HepG2 (cell line): ENCODE measurements around the gene SGCD. TPM values are rescaled to one million over a fixed set of nuclear protein-coding genes. Genes with fewer than 3 reads are reported as not detected.

Experiments used
- ATAC-seq: fragments of 200-7000 bp; cut with Tn5 transposase; 3 replicates; pipeline ENCODE4 v1.9.1; 2020; ENCODE audit warnings: mild to moderate bottlenecking, moderate library complexity
- BruUV-seq: library from RNA; stranded (reverse); fragments of 400-500 nt; replicated peaks from 2 replicates; lab custom pipeline; 2021; lab: Mats Ljungman, UMichigan
- CTCF ChIA-PET: fragments of 300-600 bp; formaldehyde crosslinking; extraction: SDS; loops from one replicate; lab custom pipeline; 2021; ENCODE audit warnings: low total read pairs, inconsistent platforms, low intra/inter-chr PET ratio; lab: Yijun Ruan, JAX
- POLR2A ChIA-PET: fragments of 350-600 bp; sonication (Branson Sonifier 250); formaldehyde crosslinking; loops from one replicate; lab custom pipeline; 2020; ENCODE audit warnings: antibody characterized with exemption, inconsistent platforms; lab: Yijun Ruan, JAX
- DNase-seq: peaks from one replicate; pipeline ENCODE4 v3.0.0-alpha.2; 2015; ENCODE audit warnings: low spot score
- FAIRE-seq: peaks from 3 replicates; lab custom pipeline; 2011; peaks lifted over from hg19 to GRCh38; lab: Jason Lieb, UNC
- H2AFZ ChIP-seq: one replicate; pipeline ENCODE4 v1.6.1; 2011; ENCODE audit warnings: low read length, inconsistent platforms
- H3K27ac ChIP-seq: fragments of 300-600 bp; 3 replicates; pipeline ENCODE4 v1.8.0; 2011; ENCODE audit warnings: mixed run types, mild to moderate bottlenecking, mixed read lengths, low read length, inconsistent platforms; ENCODE audit not compliant: insufficient read depth; ENCODE audit errors: extremely low read length
- H3K27me3 ChIP-seq, 2 experiments: fragments of 200-600 bp in 1 of 2; 2 replicates in 1 of 2; 3 replicates in 1 of 2; pipeline versions ENCODE4 v1.6.0 to v1.8.0; 2011; ENCODE audit warnings: low read length in 2 of 2, mild to moderate bottlenecking in 2 of 2, moderate library complexity in 2 of 2, inconsistent platforms in 1 of 2; ENCODE audit not compliant: insufficient read depth in 2 of 2, control insufficient read depth in 1 of 2
- H3K36me3 ChIP-seq, 2 experiments: fragments of 200-600 bp in 1 of 2; replicated peaks in 1 of 2; 2 replicates in 1 of 2; 3 replicates in 1 of 2; pipeline versions ENCODE4 v1.5.1 to v1.8.0; 2011; ENCODE audit warnings: low read length in 2 of 2, inconsistent platforms in 1 of 2; ENCODE audit not compliant: insufficient read depth in 2 of 2, control insufficient read depth in 1 of 2
- H3K4me1 ChIP-seq: 2 replicates; pipeline ENCODE4 v1.5.1; 2012; ENCODE audit warnings: low read length, inconsistent platforms; ENCODE audit not compliant: insufficient read depth
- H3K4me2 ChIP-seq: 2 replicates; pipeline ENCODE4 v1.6.0; 2011; ENCODE audit warnings: low read depth, low read length, inconsistent platforms
- H3K4me3 ChIP-seq, 3 experiments: fragments of 200-600 bp in 1 of 3; sonication (generic), shearing (Covaris generic) in 1 of 3; replicated peaks in 1 of 3; 2 replicates each; pipeline ENCODE4 v1.5.1; 2011 to 2016; ENCODE audit warnings: low read length in 3 of 3, inconsistent platforms in 2 of 3, low read depth in 2 of 3, mild to moderate bottlenecking in 2 of 3, control low read depth in 1 of 3, mixed read lengths in 1 of 3; ENCODE audit not compliant: insufficient read depth in 1 of 3
- H3K79me2 ChIP-seq: one replicate; pipeline ENCODE4 v1.6.1; 2011; ENCODE audit warnings: low read length, inconsistent platforms; ENCODE audit not compliant: insufficient read depth
- H3K9ac ChIP-seq: 2 replicates; pipeline ENCODE4 v1.6.0; 2011; ENCODE audit warnings: mild to moderate bottlenecking, low read depth, low read length, inconsistent platforms; ENCODE audit not compliant: insufficient read depth
- H3K9me3 ChIP-seq: 2 replicates; pipeline ENCODE4 v1.5.1; 2012; ENCODE audit warnings: mild to moderate bottlenecking, low read length
- H4K20me1 ChIP-seq: 2 replicates; pipeline ENCODE4 v1.6.0; 2011; ENCODE audit warnings: inconsistent platforms, mild to moderate bottlenecking, low read length, moderate library complexity; ENCODE audit not compliant: insufficient read depth
- ATF7 ChIP-seq, 2 experiments: fragments of 450-650 bp in 1 of 2; sonication (generic) in 1 of 2; formaldehyde crosslinking in 1 of 2; IDR thresholded peaks; 2 replicates each; pipeline versions ENCODE4 v1.4.0 to v1.6.1; 2016 to 2020; ENCODE audit warnings: antibody characterized with exemption in 1 of 2, mild to moderate bottlenecking in 1 of 2, missing genetic modification reagents in 1 of 2
- CREB1 ChIP-seq, 2 experiments: fragments of 450-650 bp in 1 of 2; IDR thresholded peaks; 2 replicates each; pipeline ENCODE4 v1.6.1; 2016 to 2017; ENCODE audit warnings: control low read depth in 1 of 2, mild to moderate bottlenecking in 1 of 2, missing compliant biosample characterization in 1 of 2, missing genetic modification characterization in 1 of 2
- NAIF1 ChIP-seq: sonication (generic); formaldehyde crosslinking; IDR thresholded peaks from 2 replicates; pipeline ENCODE4 v1.5.0; 2020; ENCODE audit warnings: mild to moderate bottlenecking, missing genetic modification reagents, borderline replicate concordance
- WGBS: methylation state at CpG from one replicate; pipeline ENCODE4 v1.1.6; 2017; ENCODE audit warnings: low lambda C conversion rate; 5-methylcytosine and 5-hydroxymethylcytosine counted together
- in situ Hi-C: cut with HindIII; loops from 2 replicates; pipeline ENCODE4 v1.10.0; 2017; ENCODE audit warnings: low pct_unique_long_range_greater_than_20kb; ENCODE audit not compliant: extremely low pct_ligation_motif_present
- intact Hi-C: fragments of 100-400 bp; cut with micrococcal nuclease; formaldehyde crosslinking; loops from one replicate; pipeline ENCODE4 v1.10.0; 2022; ENCODE audit not compliant: unreplicated experiment
- polyA plus RNA-seq, 8 experiments: library from polyadenylated mRNA; depleted of rRNA in 3 of 8; stranded (reverse) in 7 of 8; unstranded in 1 of 8; fragments of >200 nt; fragmentation: Illumina TruSeq in 4 of 8; extraction: Trizol in 4 of 8; gene quantifications; 2 replicates each; pipeline versions ENCODE4 v1.2.1 to v1.2.3, GENCODE V29; 2011 to 2016; ENCODE audit warnings: low read depth in 4 of 8, missing spikeins in 1 of 8, mixed read lengths in 1 of 8; ENCODE audit not compliant: insufficient read depth in 1 of 8
- total RNA-seq, 5 experiments: library from RNA; depleted of rRNA; stranded (reverse); fragments of >200 nt; fragmentation: Illumina TruSeq; extraction: Trizol; gene quantifications; 2 replicates each; pipeline ENCODE4 v1.2.3, GENCODE V29; 2016; ENCODE audit warnings: low read depth in 1 of 5
- TF ChIP-seq, protein P1 (sequence below): sonication (generic); formaldehyde crosslinking; IDR thresholded peaks from 2 replicates; pipeline ENCODE4 v1.4.0; 2020; ENCODE audit warnings: missing genetic modification reagents

The SGCD gene
- total and polyA plus RNA-seq, 2 of the 13 experiments (the other 11 are each of a cell fraction or from before 2014, with no cell fraction given) = not detected

DNA sequence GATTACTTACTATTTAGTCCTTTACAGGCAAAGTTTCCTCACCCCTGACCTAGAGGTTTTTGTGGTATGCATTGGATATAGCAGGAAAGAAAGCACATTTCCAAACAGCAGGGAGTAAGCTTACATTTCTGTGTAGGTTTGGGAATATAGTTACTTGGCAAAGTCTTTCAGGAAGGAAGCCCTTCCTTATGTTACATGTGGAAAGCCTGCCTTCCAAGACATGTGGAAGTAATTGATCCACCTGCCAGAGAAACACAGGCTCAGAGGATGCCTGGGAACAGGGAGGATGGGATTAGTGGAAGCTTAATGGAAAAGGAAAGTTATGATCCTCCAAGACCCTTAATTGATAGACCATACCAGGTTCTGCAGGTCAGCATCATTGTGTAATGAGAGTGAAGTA is 435.8 kb downstream of the SGCD start (continued):
- TF ChIP-seq, protein P1, sequence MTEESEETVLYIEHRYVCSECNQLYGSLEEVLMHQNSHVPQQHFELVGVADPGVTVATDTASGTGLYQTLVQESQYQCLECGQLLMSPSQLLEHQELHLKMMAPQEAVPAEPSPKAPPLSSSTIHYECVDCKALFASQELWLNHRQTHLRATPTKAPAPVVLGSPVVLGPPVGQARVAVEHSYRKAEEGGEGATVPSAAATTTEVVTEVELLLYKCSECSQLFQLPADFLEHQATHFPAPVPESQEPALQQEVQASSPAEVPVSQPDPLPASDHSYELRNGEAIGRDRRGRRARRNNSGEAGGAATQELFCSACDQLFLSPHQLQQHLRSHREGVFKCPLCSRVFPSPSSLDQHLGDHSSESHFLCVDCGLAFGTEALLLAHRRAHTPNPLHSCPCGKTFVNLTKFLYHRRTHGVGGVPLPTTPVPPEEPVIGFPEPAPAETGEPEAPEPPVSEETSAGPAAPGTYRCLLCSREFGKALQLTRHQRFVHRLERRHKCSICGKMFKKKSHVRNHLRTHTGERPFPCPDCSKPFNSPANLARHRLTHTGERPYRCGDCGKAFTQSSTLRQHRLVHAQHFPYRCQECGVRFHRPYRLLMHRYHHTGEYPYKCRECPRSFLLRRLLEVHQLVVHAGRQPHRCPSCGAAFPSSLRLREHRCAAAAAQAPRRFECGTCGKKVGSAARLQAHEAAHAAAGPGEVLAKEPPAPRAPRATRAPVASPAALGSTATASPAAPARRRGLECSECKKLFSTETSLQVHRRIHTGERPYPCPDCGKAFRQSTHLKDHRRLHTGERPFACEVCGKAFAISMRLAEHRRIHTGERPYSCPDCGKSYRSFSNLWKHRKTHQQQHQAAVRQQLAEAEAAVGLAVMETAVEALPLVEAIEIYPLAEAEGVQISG (CRISPR knock-in tag) = no peak

DNA sequence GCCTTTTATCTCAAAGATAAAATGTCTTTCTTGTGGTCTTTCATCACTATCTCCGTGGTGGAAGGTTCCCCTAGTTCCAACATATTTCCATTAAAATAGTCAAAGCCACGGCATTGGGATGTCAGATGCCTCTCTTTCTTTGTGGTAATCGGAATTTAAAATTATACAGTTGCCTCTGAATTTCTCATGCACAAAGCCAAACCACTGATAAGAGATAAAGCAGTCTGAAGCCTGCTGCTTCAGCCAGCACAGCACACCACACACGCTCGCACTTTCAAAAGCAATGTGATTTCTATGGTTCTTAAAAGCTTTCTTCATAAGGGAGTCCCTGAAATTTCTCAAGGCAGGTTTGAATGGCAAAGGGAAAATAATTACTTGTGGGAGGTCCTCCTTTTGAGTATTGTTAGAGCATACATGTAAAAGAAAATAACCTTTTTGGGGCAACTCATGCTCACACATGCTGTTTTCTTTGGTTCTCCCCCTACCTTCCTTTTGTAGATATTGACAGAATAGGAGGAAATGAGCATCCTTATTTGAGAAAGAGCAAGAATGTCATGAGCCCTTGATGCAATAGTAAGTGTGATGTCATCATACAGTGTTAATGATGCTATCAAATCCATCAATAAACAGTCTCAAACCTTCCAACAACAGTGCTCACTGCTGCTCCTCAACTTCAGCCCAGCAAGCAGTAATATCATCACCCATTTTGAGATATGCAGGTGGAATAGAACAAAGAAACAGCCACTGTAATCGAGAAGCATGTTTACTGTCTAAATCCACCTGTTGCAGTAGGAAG is 437.4 kb downstream of the SGCD start:
- FAIRE-seq (no peak), ATAC-seq (no peak), DNase-seq (no peak)
- H3K27me3 ChIP-seq = no peaks in the 10 kb centered on the region
- H2AFZ ChIP-seq = no peak overlapping the region
- no peaks in the 10 kb centered on the region for H3K4me1 ChIP-seq
- ChIA-PET POLR2A (no interaction called here), CTCF (no interaction called here)
- no peak for TF ChIP-seq NAIF1 (CRISPR knock-in tag)
- TF ChIP-seq ATF7 (IDR thresholded peaks at IDR 0.05) = peak; percentile 65
- no peak for TF ChIP-seq ATF7 (CRISPR knock-in tag; IDR thresholded peaks at IDR 0.05)
- peak; percentile 68 for TF ChIP-seq CREB1 (IDR thresholded peaks at IDR 0.05)
- TF ChIP-seq CREB1 (CRISPR knock-in tag; IDR thresholded peaks at IDR 0.05) = no peak
- H3K36me3 ChIP-seq = no peaks in the 10 kb centered on the region
- no peaks in the 10 kb centered on the region for H3K79me2 ChIP-seq
- in situ Hi-C loops (no loop called here), intact Hi-C loops (no loop called here)
- no TSS peak for BruUV-seq
- no peaks in the 10 kb centered on the region for H3K9me3 ChIP-seq
- no peak overlapping the region for H3K27ac ChIP-seq
- H3K9ac ChIP-seq = no peak overlapping the region
- H3K4me3 ChIP-seq = no peak overlapping the region
- 15% methylated on average over 6 of the region's 6 CpGs for WGBS
- no peak overlapping the region for H3K4me2 ChIP-seq
- H4K20me1 ChIP-seq = no peaks in the 10 kb centered on the region
